GM12878 (cell line): ENCODE data around the gene FN3K.

Experiments used
- EP300 ChIP-seq, 2 experiments: fragments of 150-350 bp in 1 of 2; IDR thresholded peaks; 2 replicates each; pipeline ENCODE4 v1.6.1; 2011 to 2012; ENCODE audit warnings: low read depth in 2 of 2, low read length in 2 of 2, borderline replicate concordance in 1 of 2, improper control_type of control experiment in 1 of 2, inconsistent platforms in 1 of 2; ENCODE audit not compliant: control insufficient read depth in 1 of 2
- NFIC ChIP-seq: IDR thresholded peaks from 2 replicates; pipeline ENCODE4 v1.6.1; 2012; ENCODE audit warnings: low read depth, mild to moderate bottlenecking, inconsistent platforms, low read length, moderate library complexity
- NRF1 ChIP-seq: conservative IDR thresholded peaks from 2 replicates; pipeline ENCODE4 v1.6.1; 2011; ENCODE audit warnings: mild to moderate bottlenecking, low read depth, low read length, improper control_type of control experiment
- POLR2A ChIP-seq: IDR thresholded peaks from 2 replicates; pipeline ENCODE4 v1.6.1; 2011; ENCODE audit warnings: low read depth, mild to moderate bottlenecking, low read length
- POLR2AphosphoS2 ChIP-seq: IDR thresholded peaks from 2 replicates; pipeline ENCODE4 v1.6.1; 2011; ENCODE audit warnings: low read depth, mild to moderate bottlenecking, low read length, improper control_type of control experiment, moderate library complexity
- POLR2AphosphoS5 ChIP-seq: IDR thresholded peaks from 2 replicates; pipeline ENCODE4 v1.6.1; 2011; ENCODE audit warnings: mild to moderate bottlenecking, low read length, inconsistent platforms
- SUZ12 ChIP-seq: fragments of 200-600 bp; sonication (generic); IDR thresholded peaks from one replicate; pipeline ENCODE4 v1.6.1; 2018; ENCODE audit warnings: antibody characterized with exemption, mild to moderate bottlenecking; ENCODE audit not compliant: unreplicated experiment
- USF1 ChIP-seq: IDR thresholded peaks from 2 replicates; pipeline ENCODE4 v1.6.1; 2011; ENCODE audit warnings: borderline replicate concordance, low read depth, mild to moderate bottlenecking, moderate library complexity, mixed read lengths, low read length; ENCODE audit not compliant: insufficient read depth; ENCODE audit errors: extremely low read length
- ZNF217 ChIP-seq: fragments of 450-650 bp; IDR thresholded peaks from 2 replicates; pipeline ENCODE4 v1.6.1; 2017; ENCODE audit warnings: antibody characterized with exemption, mild to moderate bottlenecking
- TF ChIP-seq, protein P1 (sequence below): fragments of 450-650 bp; formaldehyde crosslinking; IDR thresholded peaks from 2 replicates; pipeline ENCODE4 v1.5.0; 2022; ENCODE audit warnings: mild to moderate bottlenecking, missing genetic modification characterization
- TF ChIP-seq, protein P2 (sequence below), 3 experiments: IDR thresholded peaks in 2 of 3; conservative IDR thresholded peaks in 1 of 3; 2 replicates each; pipeline ENCODE4 v1.5.1; 2011; ENCODE audit warnings: low read depth in 3 of 3, low read length in 3 of 3, mild to moderate bottlenecking in 3 of 3, control low read depth in 2 of 3, moderate library complexity in 2 of 3, inconsistent platforms in 1 of 3, mixed read lengths in 1 of 3; ENCODE audit not compliant: control insufficient read depth in 2 of 3, insufficient read depth in 1 of 3; ENCODE audit errors: extremely low read depth in 1 of 3
- TF ChIP-seq, protein P3 (sequence below): fragments of 450-650 bp; IDR thresholded peaks from 2 replicates; pipeline ENCODE4 v1.6.1; 2014; ENCODE audit warnings: mild to moderate bottlenecking
- TF ChIP-seq, protein P4 (sequence below): IDR thresholded peaks from 2 replicates; pipeline ENCODE4 v1.6.1; 2012; ENCODE audit warnings: low read length, inconsistent platforms

DNA sequence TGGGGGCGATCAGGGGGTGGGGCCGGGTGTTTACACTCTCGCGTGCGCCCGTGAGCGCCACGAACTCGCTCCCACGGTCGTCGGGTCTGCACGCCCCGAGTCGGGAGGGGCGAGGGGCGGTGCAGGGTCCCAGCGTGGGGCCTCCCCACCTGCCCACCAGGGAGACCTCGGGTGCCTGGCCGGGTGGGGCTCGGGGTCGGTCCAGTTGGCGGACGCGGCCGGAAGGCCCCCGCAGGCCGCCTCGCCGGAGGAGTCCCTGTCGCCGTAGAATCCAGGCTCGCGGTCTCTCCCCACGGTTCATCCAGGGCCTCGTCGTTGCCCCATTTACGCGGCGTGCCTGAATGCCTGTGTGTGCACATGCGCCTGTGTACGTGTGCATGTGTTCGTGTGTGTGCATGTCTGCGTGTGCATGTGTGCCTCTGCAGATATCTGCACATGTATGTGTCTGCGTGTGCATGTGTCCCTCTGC is 36.4 kb upstream of the FN3K start:
- TF ChIP-seq POLR2AphosphoS5 (no peak), POLR2A (no peak), EP300 (IDR thresholded peaks at IDR 0.05; ENCODE audit: borderline replicate concordance in 1 of 2, control insufficient read depth in 1 of 2, low read depth in 2 of 2, low read length in 2 of 2) (no peak), NFIC (no peak), USF1 (no peak), NRF1 (no peak), SUZ12 (no peak), POLR2AphosphoS2 (no peak), ZNF217 (no peak)
- TF ChIP-seq, protein P1, sequence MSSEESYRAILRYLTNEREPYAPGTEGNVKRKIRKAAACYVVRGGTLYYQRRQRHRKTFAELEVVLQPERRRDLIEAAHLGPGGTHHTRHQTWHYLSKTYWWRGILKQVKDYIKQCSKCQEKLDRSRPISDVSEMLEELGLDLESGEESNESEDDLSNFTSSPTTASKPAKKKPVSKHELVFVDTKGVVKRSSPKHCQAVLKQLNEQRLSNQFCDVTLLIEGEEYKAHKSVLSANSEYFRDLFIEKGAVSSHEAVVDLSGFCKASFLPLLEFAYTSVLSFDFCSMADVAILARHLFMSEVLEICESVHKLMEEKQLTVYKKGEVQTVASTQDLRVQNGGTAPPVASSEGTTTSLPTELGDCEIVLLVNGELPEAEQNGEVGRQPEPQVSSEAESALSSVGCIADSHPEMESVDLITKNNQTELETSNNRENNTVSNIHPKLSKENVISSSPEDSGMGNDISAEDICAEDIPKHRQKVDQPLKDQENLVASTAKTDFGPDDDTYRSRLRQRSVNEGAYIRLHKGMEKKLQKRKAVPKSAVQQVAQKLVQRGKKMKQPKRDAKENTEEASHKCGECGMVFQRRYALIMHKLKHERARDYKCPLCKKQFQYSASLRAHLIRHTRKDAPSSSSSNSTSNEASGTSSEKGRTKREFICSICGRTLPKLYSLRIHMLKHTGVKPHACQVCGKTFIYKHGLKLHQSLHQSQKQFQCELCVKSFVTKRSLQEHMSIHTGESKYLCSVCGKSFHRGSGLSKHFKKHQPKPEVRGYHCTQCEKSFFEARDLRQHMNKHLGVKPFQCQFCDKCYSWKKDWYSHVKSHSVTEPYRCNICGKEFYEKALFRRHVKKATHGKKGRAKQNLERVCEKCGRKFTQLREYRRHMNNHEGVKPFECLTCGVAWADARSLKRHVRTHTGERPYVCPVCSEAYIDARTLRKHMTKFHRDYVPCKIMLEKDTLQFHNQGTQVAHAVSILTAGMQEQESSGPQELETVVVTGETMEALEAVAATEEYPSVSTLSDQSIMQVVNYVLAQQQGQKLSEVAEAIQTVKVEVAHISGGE (CRISPR knock-in tag): no peak
- TF ChIP-seq, protein P2, sequence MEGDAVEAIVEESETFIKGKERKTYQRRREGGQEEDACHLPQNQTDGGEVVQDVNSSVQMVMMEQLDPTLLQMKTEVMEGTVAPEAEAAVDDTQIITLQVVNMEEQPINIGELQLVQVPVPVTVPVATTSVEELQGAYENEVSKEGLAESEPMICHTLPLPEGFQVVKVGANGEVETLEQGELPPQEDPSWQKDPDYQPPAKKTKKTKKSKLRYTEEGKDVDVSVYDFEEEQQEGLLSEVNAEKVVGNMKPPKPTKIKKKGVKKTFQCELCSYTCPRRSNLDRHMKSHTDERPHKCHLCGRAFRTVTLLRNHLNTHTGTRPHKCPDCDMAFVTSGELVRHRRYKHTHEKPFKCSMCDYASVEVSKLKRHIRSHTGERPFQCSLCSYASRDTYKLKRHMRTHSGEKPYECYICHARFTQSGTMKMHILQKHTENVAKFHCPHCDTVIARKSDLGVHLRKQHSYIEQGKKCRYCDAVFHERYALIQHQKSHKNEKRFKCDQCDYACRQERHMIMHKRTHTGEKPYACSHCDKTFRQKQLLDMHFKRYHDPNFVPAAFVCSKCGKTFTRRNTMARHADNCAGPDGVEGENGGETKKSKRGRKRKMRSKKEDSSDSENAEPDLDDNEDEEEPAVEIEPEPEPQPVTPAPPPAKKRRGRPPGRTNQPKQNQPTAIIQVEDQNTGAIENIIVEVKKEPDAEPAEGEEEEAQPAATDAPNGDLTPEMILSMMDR (IDR thresholded peaks at IDR 0.05 in 2 of 3, conservative IDR thresholded peaks at IDR 0.05 in 1 of 3; ENCODE audit: control insufficient read depth in 2 of 3, extremely low read depth in 1 of 3, insufficient read depth in 1 of 3, low read depth in 3 of 3, low read length in 3 of 3): no peak
- TF ChIP-seq, protein P3, sequence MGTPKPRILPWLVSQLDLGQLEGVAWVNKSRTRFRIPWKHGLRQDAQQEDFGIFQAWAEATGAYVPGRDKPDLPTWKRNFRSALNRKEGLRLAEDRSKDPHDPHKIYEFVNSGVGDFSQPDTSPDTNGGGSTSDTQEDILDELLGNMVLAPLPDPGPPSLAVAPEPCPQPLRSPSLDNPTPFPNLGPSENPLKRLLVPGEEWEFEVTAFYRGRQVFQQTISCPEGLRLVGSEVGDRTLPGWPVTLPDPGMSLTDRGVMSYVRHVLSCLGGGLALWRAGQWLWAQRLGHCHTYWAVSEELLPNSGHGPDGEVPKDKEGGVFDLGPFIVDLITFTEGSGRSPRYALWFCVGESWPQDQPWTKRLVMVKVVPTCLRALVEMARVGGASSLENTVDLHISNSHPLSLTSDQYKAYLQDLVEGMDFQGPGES: no peak
- TF ChIP-seq, protein P4, sequence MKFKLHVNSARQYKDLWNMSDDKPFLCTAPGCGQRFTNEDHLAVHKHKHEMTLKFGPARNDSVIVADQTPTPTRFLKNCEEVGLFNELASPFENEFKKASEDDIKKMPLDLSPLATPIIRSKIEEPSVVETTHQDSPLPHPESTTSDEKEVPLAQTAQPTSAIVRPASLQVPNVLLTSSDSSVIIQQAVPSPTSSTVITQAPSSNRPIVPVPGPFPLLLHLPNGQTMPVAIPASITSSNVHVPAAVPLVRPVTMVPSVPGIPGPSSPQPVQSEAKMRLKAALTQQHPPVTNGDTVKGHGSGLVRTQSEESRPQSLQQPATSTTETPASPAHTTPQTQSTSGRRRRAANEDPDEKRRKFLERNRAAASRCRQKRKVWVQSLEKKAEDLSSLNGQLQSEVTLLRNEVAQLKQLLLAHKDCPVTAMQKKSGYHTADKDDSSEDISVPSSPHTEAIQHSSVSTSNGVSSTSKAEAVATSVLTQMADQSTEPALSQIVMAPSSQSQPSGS: no peak
